KMS-11 (cell line): ENCODE results near the gene ADGRV1.

ENCODE experiments used
- H2AFZ ChIP-seq: fragments of 200-600 bp; sonication (generic); 2 replicates; pipeline ENCODE4 v1.6.1; 2016; ENCODE audit warnings: antibody characterized with exemption, mixed run types, low read depth
- H3K27ac ChIP-seq: fragments of 200-600 bp; sonication (generic); 2 replicates; pipeline ENCODE4 v1.6.1; 2016; ENCODE audit warnings: mild to moderate bottlenecking, mixed run types
- H3K27me3 ChIP-seq: fragments of 200-600 bp; sonication (generic); 2 replicates; pipeline ENCODE4 v1.6.1; 2017; ENCODE audit warnings: mild to moderate bottlenecking, low read depth, mixed run types, moderate library complexity; ENCODE audit not compliant: insufficient read depth
- H3K36me3 ChIP-seq: fragments of 200-600 bp; sonication (generic); 2 replicates; pipeline ENCODE4 v1.6.1; 2017; ENCODE audit warnings: mild to moderate bottlenecking, mixed run types; ENCODE audit not compliant: insufficient read depth
- H3K4me1 ChIP-seq: fragments of 200-600 bp; sonication (generic); 2 replicates; pipeline ENCODE4 v1.6.1; 2016; ENCODE audit warnings: mild to moderate bottlenecking, low read depth, mixed run types; ENCODE audit not compliant: poor library complexity, severe bottlenecking
- H3K4me2 ChIP-seq: fragments of 200-600 bp; sonication (generic); 2 replicates; pipeline ENCODE4 v1.7.0; 2016; ENCODE audit warnings: mild to moderate bottlenecking, mixed run types
- H3K4me3 ChIP-seq: fragments of 200-600 bp; sonication (generic); IDR thresholded peaks from 2 replicates; pipeline ENCODE4 v1.6.1; 2017; ENCODE audit warnings: low read depth, low read length, mixed read lengths; ENCODE audit not compliant: insufficient read depth
- H3K79me2 ChIP-seq: fragments of 200-600 bp; sonication (generic); 2 replicates; pipeline ENCODE4 v1.6.1; 2016; ENCODE audit warnings: low read depth, mixed run types; ENCODE audit not compliant: insufficient read depth
- H3K9ac ChIP-seq: fragments of 200-600 bp; sonication (generic); 2 replicates; pipeline ENCODE4 v1.6.1; 2016; ENCODE audit warnings: mild to moderate bottlenecking, mixed run types
- H4K20me1 ChIP-seq: fragments of 200-600 bp; sonication (generic); 2 replicates; pipeline ENCODE4 v1.6.1; 2016; ENCODE audit warnings: mild to moderate bottlenecking, mixed run types; ENCODE audit not compliant: insufficient read depth
- TF ChIP-seq, protein P1 (sequence below): fragments of 200-600 bp; sonication (generic); conservative IDR thresholded peaks from 2 replicates; pipeline ENCODE4 v1.6.1; 2017; ENCODE audit warnings: low read depth, mild to moderate bottlenecking, antibody characterized with exemption, low read length, moderate library complexity, mixed read lengths

The ADGRV1 gene

DNA sequence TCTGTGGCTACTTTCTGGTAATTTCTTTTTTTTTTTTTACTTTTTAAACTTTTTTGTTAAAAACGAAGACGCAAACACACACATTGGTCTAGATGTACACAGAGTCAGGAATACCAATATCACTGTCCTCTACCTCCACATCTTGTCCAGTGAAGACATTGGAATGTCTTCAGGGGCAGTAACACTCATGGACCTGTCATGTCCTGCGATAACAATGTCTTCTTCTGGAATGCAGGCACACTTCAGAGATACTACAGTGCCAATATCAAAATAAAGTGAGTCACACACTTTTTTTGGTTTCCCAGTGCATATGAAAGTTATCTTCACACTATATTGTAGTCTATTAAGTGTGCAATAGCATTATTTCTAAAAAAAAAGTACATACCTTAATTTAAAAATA, 648.7 kb downstream of the ADGRV1 start:
- TF ChIP-seq, protein P1, sequence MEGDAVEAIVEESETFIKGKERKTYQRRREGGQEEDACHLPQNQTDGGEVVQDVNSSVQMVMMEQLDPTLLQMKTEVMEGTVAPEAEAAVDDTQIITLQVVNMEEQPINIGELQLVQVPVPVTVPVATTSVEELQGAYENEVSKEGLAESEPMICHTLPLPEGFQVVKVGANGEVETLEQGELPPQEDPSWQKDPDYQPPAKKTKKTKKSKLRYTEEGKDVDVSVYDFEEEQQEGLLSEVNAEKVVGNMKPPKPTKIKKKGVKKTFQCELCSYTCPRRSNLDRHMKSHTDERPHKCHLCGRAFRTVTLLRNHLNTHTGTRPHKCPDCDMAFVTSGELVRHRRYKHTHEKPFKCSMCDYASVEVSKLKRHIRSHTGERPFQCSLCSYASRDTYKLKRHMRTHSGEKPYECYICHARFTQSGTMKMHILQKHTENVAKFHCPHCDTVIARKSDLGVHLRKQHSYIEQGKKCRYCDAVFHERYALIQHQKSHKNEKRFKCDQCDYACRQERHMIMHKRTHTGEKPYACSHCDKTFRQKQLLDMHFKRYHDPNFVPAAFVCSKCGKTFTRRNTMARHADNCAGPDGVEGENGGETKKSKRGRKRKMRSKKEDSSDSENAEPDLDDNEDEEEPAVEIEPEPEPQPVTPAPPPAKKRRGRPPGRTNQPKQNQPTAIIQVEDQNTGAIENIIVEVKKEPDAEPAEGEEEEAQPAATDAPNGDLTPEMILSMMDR: no peak
- Histone ChIP-seq H3K27me3 (no peaks in the 10 kb centered on the region), H3K27ac (no peak overlapping the region), H3K79me2 (no peaks in the 10 kb centered on the region), H2AFZ (no peak overlapping the region), H4K20me1 (no peaks in the 10 kb centered on the region), H3K4me3 (no peak overlapping the region), H3K9ac (no peak overlapping the region), H3K4me1 (no peaks in the 10 kb centered on the region), H3K4me2 (no peak overlapping the region), H3K36me3 (no peaks in the 10 kb centered on the region)

DNA sequence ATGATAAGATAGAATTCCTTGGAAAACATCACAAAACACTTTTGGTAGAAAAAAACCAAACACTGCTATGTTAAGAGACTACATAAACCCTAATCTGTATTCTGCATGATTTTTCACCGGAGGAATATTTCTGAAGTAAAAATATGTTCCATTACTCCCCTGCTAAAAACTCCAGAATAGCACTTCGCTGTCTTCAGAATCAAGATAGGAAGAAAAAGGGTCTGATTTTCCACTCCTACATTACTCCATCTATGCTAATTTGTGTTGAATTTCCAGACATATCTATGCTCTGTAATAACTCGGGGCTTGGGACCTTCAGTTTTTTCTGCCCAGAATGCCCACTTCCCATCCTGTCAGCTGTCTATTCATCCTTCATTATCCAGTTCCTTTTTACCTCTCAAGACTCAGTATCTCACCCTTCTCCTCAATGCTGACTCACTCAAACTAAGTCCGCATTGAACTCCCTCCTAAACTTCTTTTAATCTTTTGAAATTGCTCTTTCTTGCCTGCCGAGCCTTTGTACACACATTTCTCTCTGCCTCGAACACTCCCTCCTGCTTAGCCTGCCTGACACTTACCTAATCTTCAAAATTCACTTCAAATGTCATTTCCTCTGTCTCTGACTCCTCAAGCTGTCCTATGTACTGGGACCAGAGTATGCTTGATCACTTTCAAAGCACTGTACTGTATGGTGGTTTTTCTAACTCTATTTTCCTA, 653.6 kb downstream of the ADGRV1 start:
- Histone ChIP-seq H3K9ac (no peak overlapping the region), H3K79me2 (no peaks in the 10 kb centered on the region), H3K27ac (no peak overlapping the region), H4K20me1 (no peaks in the 10 kb centered on the region), H2AFZ (no peak overlapping the region), H3K27me3 (no peaks in the 10 kb centered on the region), H3K4me3 (no peak overlapping the region), H3K4me1 (no peaks in the 10 kb centered on the region), H3K36me3 (no peaks in the 10 kb centered on the region), H3K4me2 (no peak overlapping the region)
- TF ChIP-seq, protein P1: no peak

DNA sequence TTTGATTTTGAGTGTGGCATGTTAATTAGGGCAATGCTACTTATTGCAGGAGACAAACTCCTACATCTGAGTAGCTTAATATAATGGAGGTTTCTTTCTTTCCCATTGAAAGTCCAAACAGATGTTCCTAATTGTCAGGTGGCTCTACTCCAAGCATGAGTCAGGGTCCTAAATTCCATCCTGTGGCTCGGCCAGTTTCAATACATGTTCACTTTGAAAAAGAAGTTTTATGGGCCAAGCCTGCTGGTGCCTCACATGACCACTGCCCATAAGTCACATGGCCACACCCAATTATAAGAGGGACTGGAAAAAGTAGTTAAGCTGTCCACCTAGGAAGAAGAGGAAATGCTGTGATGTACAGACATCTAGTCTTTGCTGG, 654.1 kb downstream of the ADGRV1 start:
- no peak overlapping the region for H2AFZ ChIP-seq
- no peaks in the 10 kb centered on the region for H3K4me1 ChIP-seq
- no peaks in the 10 kb centered on the region for H3K36me3 ChIP-seq
- no peak overlapping the region for H3K9ac ChIP-seq
- H4K20me1 ChIP-seq: no peaks in the 10 kb centered on the region
- H3K4me3 ChIP-seq: no peak overlapping the region
- no peaks in the 10 kb centered on the region for H3K79me2 ChIP-seq
- TF ChIP-seq, protein P1: no peak
- H3K27me3 ChIP-seq: no peaks in the 10 kb centered on the region
- H3K4me2 ChIP-seq: no peak overlapping the region
- no peak overlapping the region for H3K27ac ChIP-seq
